Left ventricle myocardium inferior (tissue), 1 donor: Measurements from ENCODE around the gene SHISAL1. TPM values are rescaled to one million over a fixed set of nuclear protein-coding genes. Genes with fewer than 3 reads are reported as not detected.
"Not testable (repeated sequence)": the region's sequence is repeated elsewhere in the genome, so short reads cannot be mapped to it uniquely, and the experiment has no call there.

ENCODE experiments used
- DNase-seq: peaks from one replicate; pipeline ENCODE4 v3.0.0-alpha.2; 2020
- H3K27ac ChIP-seq: fragments of 200-600 bp; replicated peaks from 2 replicates; pipeline ENCODE4 v1.8.0; 2021
- H3K27me3 ChIP-seq: fragments of 200-600 bp; 2 replicates; pipeline ENCODE4 v1.8.0; 2021; ENCODE audit warnings: low read depth
- H3K36me3 ChIP-seq: fragments of 200-600 bp; 2 replicates; pipeline ENCODE4 v1.8.0; 2021
- H3K4me1 ChIP-seq: fragments of 200-600 bp; 2 replicates; pipeline ENCODE4 v1.8.0; 2021
- H3K4me3 ChIP-seq: fragments of 200-600 bp; 2 replicates; pipeline ENCODE4 v1.8.0; 2021; ENCODE audit warnings: mild to moderate bottlenecking, moderate library complexity
- H3K9me3 ChIP-seq: fragments of 200-600 bp; replicated peaks from 2 replicates; pipeline ENCODE4 v1.8.0; 2021
- intact Hi-C: fragments of 100-400 bp; cut with micrococcal nuclease; formaldehyde crosslinking; loops from one replicate; pipeline ENCODE4 v1.11.0; 2022
- total RNA-seq: library from RNA; stranded (reverse); fragmentation: NEBNext Ultra II Directional; extraction: Animal tissue kit (Norgen Biotek cat#: 25700); gene quantifications from one replicate; pipeline ENCODE4 v1.2.1, GENCODE V29; 2021
- TF ChIP-seq, protein P1 (sequence below): fragments of 200-600 bp; IDR thresholded peaks from 2 replicates; pipeline ENCODE4 v1.8.0; 2021; ENCODE audit warnings: antibody characterized with exemption, mild to moderate bottlenecking, borderline replicate concordance
- donor health status: DM: no; HTN: yes; CAD: no; lungs with severe emphysema.

Gene SHISAL1
- total RNA-seq, 1 donor from 2014 or later: 1.3 TPM

DNA sequence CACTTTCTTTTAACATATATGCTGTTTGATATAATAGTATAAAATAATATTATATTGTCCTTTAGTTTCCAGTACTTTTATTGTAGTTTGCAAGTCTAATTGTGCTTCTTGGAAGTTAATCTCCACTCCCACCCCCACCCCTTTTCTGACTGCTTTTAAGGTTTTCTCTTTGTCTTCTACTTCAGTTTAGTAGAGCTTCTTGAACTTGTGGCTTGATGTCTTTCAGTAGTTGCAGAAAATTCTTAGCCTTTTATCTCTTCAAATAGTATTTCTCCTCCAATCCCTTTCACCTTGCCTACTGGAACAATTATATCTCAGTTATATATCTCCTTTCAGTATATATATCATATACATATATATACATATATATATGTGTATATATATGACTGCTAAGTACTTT, 75.5 kb downstream of the SHISAL1 start:
- intact Hi-C loops: no loop called here
- Histone ChIP-seq H3K27ac (no peak overlapping the region), H3K36me3 (no peaks in the 10 kb centered on the region), H3K9me3 (peaks cover 19% of the 10 kb centered on the region), H3K4me3 (no peak overlapping the region), H3K27me3 (no peaks in the 10 kb centered on the region), H3K4me1 (no peaks in the 10 kb centered on the region)
- TF ChIP-seq, protein P1, sequence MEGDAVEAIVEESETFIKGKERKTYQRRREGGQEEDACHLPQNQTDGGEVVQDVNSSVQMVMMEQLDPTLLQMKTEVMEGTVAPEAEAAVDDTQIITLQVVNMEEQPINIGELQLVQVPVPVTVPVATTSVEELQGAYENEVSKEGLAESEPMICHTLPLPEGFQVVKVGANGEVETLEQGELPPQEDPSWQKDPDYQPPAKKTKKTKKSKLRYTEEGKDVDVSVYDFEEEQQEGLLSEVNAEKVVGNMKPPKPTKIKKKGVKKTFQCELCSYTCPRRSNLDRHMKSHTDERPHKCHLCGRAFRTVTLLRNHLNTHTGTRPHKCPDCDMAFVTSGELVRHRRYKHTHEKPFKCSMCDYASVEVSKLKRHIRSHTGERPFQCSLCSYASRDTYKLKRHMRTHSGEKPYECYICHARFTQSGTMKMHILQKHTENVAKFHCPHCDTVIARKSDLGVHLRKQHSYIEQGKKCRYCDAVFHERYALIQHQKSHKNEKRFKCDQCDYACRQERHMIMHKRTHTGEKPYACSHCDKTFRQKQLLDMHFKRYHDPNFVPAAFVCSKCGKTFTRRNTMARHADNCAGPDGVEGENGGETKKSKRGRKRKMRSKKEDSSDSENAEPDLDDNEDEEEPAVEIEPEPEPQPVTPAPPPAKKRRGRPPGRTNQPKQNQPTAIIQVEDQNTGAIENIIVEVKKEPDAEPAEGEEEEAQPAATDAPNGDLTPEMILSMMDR: no peak
- DNase-seq: no peak

- H3K4me3 ChIP-seq, H3K27me3 ChIP-seq, H3K4me1 ChIP-seq, intact Hi-C loops, H3K27ac ChIP-seq, H3K36me3 ChIP-seq, DNase-seq: not testable (repeated sequence)
- H3K9me3 ChIP-seq: peaks cover 25% of the 10 kb centered on the region
Observed at GRCh38 chr22:44234372-44234771, 78.4 kb downstream of the SHISAL1 start.

DNA sequence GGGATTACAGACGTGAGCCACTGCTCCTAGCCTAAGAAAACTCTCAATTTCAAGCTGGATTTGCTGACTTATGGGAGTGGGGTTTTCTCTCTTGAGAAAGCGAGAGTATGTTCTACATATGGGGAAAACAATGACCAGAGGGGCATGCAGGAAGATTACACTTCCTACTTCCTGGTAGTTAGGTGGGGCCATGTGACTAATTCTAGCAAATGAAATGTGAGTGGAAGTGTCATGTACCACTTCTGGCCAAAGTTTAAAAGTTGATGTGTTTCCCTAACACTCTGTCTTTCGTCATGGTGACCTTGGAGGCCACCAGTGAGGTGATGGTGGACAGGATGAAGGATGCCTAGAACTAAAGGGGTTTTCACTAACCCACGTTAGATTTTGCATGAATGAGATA, 81.5 kb downstream of the SHISAL1 start:
- H3K9me3 ChIP-seq: peaks cover 29% of the 10 kb centered on the region
- intact Hi-C loops: no loop called here
- H3K4me3 ChIP-seq: no peak overlapping the region
- TF ChIP-seq, protein P1: no peak
- no peak overlapping the region for H3K27ac ChIP-seq
- no peaks in the 10 kb centered on the region for H3K4me1 ChIP-seq
- peaks cover 5% of the 10 kb centered on the region for H3K27me3 ChIP-seq
- H3K36me3 ChIP-seq: no peaks in the 10 kb centered on the region
- DNase-seq: no peak

DNA sequence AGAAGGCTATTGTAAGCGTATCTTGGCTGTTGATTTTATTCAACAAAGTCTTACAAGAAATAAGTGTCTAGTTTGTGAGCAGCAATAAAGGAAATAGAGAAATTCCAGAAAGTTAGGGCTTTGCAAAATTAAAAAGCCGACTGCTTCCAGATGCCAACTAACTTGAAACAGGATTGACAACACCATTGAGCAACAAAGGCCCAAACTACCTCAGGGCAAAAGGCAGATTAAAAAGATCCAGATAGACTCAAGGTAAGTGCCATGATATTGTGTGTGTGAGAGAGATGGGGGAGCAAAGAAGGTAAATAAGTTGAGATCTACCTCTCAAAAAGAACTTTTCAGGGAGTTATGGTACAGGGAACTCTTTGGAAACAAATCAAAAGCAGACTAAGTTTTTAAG, 82.9 kb downstream of the SHISAL1 start:
- Histone ChIP-seq H3K9me3 (peaks cover 29% of the 10 kb centered on the region), H3K27me3 (peaks cover 20% of the 10 kb centered on the region), H3K4me1 (no peaks in the 10 kb centered on the region), H3K4me3 (no peak overlapping the region), H3K27ac (no peak overlapping the region), H3K36me3 (no peaks in the 10 kb centered on the region)
- no peak for DNase-seq
- TF ChIP-seq, protein P1: no peak
- intact Hi-C loops: no loop called here

- no peaks in the 10 kb centered on the region for H3K4me1 ChIP-seq
Observed at GRCh38 chr22:44229331-44229730, 83.4 kb downstream of the SHISAL1 start.

GRCh38 chr22:44225812-44226211, 86.9 kb downstream of the SHISAL1 start:
- Histone ChIP-seq H3K36me3 (no peaks in the 10 kb centered on the region), H3K27me3 (peaks cover 51% of the 10 kb centered on the region), H3K4me1 (no peaks in the 10 kb centered on the region), H3K9me3 (peaks cover 33% of the 10 kb centered on the region), H3K27ac (no peak overlapping the region), H3K4me3 (no peak overlapping the region)
- TF ChIP-seq, protein P1: no peak
- DNase-seq: no peak
- intact Hi-C loops: no loop called here

More at GRCh38 chr22:44229331-44229730, 83.4 kb downstream of the SHISAL1 start:
- Histone ChIP-seq H3K4me3 (no peak overlapping the region), H3K27ac (no peak overlapping the region), H3K36me3 (no peaks in the 10 kb centered on the region), H3K27me3 (peaks cover 24% of the 10 kb centered on the region), H3K9me3 (peaks cover 29% of the 10 kb centered on the region)
- TF ChIP-seq, protein P1: no peak
- intact Hi-C loops: no loop called here
- no peak for DNase-seq
